Activated CD4-positive, alpha-beta T cell treated with anti-CD3 and anti-CD28 coated beads, Interleukin-2, amount 50 U/mL, for 1 hour (primary cell): ENCODE data around the gene VIPR2.

Source experiments
- DNase-seq: peaks from one replicate; pipeline ENCODE4 v3.0.0-alpha.2; 2020

Gene VIPR2

DNA sequence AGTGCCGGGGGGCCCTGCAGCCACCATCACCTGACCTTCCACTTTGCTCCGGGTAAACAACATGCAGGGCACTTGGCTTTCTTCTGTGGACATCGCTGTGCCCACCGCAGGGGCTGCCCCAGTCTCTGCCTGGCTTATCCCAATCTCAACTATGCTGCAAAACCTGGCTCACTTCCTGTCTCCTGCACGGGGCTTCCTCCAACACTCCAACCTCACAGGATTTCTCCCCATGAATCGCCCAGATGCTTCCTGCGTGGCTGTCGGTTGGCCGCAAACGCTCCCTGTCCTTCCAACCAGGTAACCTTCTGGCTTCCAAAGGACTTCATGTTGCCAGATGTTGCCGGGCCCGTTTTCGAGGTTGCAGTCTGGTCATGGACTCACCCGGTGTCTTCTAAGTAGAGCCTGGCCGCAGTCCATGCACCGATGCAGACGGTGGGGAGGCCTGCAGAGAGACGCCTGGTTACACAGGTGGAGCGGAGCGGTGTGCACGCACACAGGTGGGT, 109.0 kb downstream of the VIPR2 start:
- no peak for DNase-seq

DNA sequence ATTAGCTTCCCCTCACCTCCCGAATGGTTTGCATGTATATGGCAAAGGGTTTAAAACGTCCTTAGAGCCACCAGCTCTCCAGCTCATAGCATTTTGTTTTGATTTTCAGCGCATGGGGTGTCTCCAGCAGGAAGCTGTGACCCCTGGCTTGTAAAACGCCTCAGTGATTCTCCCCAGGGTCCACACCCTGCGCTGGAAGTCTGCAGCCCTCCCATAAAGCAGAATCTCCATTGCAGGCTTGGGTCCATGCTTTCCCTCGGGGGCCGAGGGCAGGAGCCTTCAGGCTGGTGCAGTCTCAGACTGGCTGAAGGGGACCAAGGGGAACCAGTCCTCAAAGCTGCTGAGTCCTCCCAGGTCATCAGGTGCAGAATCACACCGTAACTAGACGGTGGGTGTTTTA, 109.7 kb downstream of the VIPR2 start:
- DNase-seq = no peak

DNA sequence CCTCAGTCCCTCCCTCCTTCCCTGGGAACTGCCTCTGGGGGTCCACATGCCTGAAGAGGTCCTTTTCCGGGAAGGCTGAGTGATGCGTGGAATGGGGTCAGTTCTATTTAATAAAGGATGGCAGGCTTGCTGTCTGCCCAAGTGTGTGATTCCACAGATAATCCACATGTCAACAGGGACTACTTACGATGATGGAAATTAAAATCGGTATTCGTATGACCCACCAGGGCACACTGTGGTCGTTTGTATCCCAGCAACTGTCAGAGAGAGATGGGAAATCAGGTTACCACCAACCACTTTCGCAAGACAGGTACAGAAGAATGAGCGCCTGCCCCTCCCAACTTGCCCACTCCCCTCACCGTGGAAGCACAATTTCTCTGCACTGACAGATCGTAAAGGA, 110.3 kb downstream of the VIPR2 start:
- no peak for DNase-seq

DNA sequence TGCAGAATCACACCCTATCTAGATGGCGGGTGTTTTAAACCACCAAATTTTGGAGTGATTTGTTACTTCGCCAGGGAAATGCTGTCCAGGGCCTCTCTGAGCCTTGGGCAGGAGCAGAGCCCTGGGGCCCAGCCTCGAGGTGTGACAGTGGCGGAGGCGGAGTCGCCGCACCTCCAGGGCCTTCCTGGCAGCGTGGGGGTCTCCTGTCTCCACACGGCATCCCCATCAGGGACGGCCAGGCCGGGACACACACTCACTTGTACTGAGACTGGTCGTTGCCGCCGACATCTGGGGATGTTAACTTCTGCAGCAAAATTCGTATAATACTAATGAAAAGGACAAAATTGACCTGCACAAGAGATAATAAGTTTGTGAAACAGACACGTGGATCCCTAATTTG, 110.7 kb downstream of the VIPR2 start:
- DNase-seq = no peak

DNA sequence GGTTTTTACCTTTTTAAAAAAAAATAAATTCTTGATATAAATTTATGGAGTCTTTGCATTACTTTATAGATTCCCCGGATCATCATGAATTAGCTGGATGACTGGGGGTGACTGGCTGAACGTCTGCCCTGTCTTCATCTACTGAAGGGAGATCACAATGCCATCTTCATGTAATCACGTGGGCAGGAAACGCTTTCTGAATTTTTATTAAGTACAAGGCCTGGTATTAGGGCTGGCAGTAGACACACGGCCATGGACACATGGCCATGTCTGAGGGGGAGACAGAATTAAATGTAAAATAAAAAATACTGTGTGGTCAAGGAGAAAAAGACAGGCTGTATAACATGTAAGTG, 111.2 kb downstream of the VIPR2 start:
- no peak for DNase-seq

DNA sequence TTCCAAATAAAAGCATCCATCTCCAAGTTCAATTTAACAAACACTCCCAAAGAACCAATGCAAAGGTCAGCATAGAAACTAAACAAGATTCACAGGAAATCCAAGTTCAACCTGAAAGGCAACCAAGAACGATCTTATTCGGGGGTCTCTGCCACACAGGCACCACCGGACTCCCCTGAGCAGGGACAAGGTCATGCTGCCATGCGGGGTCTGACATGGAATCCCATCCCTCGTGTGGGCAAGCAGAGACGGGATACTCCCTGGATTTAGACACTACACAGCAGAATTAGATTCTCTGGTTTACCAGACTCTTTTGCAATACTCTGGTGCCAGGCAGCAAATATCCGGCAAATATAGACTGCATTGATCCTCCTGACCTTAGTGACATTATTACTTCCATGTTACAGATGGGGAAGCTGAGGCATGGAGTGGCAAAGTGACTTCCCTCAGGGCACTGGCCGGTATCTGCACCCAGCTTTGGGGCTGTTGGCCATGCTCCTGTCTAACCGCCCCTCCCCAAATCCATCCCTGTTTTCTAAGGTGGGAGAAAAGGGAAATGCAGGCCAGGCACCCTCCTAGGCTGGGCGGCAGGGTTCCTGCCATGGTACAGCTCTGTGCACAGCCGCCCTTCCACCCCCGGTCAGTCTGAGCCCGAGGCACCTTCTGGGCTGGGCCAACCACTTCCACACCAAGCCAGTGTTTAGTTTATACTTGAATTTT, 111.8 kb downstream of the VIPR2 start:
- DNase-seq = no peak

DNA sequence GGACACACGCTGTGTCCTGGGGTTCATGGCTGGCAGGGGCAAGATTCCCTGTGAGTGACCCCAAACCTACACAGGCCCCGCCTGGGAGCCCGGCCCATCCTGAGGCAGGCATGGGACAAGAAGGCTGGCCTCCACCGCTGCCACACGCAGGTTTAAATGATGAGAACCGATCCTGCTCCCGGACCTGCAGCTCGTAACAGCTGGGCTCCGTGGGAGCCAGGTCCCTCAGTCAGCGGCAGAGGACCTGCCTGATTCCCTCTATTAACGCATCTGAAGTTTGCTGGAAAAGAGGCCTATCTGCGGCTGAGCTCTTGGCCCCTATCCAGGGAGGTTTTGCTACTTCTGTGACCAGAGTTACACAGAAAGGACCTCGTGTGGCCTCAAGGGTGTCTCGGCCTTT, 112.3 kb downstream of the VIPR2 start:
- DNase-seq = no peak

DNA sequence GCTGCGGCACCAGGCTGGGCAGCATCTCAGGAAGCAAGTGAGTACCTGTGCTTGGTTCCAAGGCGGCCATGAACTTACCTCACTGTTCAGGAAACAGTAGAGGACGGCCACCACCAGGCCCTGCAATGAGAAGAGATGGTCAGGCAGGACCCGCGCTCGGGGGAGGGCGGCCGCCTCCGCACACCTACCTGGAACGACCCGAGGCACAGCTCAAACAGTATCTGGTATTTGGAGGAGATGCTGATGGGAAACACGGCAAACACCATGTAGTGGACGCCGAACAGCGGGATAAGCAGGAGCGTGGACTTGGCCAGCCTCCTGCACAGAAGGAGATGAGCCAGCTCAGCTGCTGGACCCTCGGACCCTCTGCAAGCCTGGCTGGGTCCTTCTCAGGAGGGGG, 112.9 kb downstream of the VIPR2 start:
- DNase-seq = no peak

DNA sequence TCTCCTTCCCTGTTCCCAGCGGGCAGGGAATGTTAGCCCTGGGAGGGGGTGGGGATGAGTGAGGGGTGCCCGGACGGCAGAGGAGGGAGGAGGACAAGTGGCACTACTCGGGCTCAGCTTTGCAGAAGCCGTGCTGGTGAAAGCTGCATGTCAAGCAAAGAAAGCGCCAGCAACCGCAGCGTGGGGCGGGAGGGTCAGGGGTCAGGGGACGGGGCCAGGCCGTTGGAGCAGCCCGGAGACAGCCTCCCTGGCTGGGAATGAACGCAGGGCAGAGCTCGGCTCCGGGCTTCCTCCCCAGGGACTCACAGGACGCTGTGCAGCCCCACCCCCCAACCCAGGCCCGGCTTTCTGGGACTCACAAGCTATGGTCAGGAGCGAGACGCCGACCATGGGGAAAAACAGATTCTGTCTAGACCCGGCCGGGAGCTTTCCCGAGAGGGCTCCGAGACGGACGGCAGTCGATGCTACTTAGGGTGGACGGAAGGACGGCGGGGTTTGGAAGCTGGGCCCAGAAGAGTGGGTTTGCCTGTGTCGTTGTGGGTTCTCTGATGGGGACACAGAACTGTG, 113.4 kb downstream of the VIPR2 start:
- DNase-seq = no peak

DNA sequence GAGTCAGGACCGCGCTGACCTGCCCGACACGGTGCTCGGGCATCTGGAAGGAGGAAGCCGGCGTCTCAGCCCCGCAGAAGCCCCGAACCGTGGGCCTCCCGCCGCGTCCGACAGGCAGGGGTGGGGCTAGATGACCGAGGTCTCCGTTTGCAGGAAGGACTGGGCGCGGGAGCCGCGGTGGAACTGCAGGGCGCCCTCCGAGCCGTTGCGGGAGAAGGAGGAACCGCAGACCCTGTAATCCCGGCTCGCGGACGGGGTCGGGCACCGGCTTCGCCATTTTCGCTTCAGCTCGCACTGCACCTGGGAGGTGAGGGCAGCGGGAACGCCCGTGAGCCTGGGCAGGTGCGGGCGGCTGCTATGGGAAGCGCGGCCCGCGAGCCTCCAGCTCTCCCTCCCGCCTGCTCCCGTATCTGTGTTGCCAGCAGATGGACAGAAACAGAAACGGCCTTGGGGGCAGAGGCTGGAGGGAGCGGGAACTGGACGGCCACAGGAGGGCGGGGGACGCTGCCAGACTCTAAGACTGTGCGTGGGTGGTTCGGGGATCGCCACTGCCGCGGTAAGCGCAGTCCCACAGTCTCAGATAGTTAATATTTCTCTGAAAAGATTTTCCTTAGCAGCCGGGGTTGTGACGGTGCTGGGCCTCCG, 114.1 kb downstream of the VIPR2 start:
- DNase-seq = no peak

DNA sequence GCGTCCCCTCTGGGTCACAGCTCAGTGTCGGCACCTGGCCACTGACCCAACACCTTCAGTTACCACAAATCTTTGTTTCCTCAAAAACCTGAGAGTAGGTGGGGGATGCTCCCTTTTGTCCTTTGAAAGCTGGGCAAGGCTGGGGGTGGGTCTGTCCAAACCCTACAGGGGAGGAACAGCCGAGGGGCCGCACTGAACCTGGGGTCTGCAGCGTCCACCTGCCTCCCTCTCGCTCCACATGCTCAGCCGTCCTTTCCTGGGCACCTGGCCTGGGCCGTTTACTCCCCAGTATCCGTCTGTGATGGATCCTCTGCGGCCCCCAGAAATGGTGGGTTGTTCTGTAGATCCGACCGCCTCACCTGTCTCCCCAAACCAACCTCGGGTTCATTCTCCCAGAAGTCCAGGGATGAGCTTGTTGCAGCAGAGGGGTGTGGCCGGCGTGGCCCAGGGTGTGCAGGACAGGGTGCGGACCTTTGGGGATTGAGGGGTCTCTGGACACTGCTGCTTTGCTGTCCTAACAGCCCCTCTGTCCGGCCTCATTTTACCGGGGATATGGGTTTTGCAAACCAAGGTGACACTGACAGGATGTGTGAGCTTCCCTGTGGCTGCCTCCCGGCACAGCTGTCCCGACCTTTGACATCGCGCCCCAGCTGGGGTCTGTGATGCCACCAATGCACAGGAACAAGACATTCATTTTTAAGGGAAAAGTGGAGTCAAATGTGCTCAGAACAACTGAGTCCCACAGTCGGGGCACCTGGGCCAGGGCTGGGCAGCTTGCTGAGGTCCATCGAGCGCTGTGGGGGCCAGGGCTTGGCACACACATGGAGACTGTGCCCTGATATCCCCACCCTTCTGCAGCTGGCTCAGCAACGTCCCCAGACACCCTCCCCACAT, 115.9 kb downstream of the VIPR2 start:
- DNase-seq = no peak

DNA sequence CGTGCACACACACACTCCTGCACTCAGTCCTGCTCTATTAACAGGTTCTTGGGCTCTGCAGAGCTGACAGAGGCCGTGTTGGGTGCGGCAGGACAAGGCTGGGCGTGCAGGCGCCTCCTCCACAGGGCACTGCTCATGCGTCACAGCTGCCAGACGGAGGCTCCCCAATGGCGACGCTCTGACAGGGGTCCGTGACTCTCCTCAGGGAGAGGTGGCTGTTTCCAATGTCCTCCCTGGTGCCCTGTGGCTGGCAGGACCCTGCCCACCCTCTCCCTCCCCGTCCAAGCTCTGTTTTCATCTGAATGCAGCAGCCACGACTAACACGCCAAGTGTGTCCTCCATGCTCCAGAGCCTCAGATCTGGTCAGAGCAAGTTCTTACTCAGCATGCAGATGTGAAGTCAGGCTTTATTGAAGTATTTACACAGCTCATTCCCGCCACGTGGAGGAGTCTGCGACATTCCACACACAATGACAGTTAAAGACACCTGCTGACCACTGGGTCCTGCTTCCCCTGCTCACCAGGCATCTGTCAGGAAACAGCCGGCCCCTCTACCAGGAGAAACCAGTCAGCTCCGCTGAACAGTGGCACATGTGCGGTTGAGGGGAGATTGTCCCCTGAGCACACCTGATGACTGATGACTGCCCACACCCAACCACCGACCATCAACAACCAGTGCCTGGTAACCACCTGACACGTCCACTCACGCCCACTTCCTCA, 116.7 kb downstream of the VIPR2 start:
- no peak for DNase-seq

DNA sequence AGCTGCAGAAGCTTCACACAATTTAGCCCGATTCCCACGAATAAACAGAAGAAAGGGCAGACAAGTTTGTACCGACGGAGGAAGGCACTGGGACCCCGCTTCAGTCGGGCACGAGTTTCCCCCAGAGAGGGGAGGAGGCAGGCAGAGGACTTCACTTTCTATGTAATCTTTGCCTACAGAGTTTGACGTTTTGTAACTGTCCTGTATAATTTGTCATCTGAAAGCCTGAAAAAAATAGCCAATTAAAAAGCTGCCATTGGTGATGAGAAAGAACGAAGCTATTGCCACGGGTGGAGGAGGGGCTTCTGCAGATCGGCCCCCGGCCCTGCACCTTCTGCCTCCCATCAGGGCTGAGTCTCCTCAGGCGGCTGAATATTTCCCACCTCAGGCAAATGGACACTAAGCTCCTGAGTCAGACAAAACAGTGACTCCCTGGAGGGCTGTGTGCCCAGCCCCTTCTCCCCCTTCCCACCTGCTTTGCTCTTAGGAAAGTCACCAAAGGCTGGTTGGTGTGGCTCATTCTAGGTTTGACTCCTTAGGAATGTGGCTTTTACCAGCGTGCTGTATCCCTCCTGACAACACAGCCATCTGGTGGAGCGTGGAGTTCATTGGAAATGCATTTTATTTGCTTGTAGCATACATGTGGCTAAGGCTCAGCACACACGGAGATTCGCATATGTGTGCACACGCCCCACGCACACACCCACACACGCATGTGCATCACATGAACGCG, 117.4 kb downstream of the VIPR2 start:
- no peak for DNase-seq

DNA sequence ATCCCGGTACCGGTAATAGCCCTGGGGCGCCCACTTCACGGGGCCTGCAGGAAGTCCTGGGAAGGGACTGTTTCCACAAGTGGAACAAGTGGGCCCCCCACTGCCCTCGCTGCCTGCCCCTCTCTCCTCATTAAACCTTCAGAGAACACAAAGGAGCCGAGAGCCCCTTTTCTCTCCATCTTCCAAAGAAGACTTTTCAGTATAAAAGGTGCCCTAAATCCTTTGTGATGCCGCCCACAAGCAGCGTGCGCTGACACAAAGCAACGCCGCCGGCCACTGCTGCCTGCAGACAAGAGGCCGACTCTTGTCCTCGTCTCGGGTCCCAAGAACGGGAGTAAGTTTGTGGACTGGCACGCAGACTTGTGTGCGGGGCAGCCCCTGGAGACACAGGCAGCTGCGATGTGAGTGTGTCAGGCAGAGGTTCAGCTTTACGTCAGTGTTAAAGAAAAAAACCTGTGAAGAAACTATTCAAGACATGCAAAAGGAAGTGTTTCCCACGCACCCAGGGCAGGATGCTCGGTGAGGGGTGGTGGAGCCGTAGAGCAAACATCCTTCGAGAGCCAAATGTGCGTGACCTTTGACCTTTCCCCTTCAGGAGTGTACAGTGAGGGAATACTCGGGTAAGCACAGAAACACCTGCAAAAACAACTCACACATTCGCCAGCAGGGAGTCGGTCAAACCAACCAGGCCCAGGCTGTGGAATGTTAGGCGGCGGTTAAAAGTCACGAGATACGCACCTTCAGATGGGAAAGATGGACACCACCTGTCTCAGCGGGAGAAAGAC, 118.2 kb downstream of the VIPR2 start:
- DNase-seq = no peak

DNA sequence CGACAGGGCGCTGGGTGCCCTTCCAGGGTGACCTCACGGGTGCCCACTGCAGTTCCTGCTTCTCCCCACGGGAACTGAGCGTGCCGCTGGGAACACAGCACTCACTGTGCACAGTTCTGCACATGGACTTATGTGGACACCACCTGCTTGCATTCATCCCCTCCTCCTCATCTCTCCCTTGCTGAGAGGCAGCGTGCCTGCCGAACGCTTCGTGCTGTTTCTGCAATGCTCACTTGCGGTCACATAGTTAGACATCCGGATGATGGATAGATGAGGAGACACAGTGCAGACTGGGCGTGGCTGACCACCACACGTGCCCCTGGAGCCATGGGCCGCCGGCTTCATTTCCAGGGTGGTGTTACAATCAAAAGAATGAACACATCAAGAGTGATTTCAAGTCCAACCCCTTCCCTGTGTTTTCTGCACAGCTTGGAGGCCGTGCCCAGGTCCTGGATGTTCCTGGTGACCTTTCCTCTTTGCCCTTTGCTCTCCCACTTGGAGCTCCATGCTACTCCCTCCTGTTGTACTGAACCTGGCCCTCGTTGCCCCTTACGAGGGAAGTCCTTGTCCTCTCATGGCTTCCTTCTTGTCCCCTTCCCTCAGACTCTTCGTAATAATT, 119.4 kb downstream of the VIPR2 start:
- no peak for DNase-seq

DNA sequence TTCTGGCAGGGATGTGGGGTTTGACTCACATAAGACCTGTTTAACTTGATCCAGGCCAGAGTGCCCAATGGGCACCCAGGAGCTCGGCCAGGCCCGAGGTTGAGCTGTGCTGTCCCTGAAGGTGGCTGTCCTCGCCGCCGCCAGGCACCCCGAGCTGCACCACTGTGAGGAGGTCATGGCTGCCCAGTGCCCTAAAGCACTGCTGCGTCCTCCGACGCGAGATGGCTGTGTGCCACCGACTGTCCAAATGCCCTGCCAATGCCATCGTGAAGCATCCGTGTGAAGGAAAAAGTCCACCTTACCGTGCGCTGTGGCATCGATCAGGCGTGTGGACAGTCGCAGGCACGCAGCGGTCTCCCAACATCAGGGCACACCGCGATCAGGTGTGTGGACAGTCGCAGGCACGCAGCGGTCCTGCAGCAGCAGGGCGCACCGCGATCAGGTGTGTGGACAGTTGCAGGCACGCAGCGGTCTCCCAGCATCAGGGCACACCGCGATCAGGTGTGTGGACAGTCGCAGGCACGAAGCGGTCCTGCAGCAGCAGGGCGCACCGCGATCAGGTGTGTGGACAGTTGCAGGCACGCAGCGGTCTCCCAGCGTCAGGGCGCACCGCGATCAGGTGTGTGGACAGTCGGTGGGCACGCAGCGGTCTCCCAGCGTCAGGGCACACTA, 120.3 kb downstream of the VIPR2 start:
- no peak for DNase-seq

DNA sequence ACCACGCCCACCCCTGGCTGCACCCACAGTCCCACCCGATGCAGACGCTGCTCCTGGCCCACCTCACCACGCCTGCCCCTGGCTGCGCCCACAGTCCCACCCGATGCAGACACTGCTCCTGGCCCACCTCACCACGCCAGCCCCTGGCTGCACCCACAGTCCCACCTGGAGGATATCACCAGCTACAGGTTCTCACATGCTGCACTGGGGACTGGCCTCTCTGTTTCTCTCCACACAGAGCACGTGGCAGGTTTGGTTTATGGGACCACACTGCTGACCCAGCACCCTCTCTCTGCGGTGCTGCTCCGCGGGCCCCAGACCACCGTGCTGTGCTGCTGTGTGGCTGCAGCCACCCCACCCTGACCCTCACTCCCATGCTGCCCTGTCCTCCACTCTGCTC, 120.9 kb downstream of the VIPR2 start:
- DNase-seq = no peak

DNA sequence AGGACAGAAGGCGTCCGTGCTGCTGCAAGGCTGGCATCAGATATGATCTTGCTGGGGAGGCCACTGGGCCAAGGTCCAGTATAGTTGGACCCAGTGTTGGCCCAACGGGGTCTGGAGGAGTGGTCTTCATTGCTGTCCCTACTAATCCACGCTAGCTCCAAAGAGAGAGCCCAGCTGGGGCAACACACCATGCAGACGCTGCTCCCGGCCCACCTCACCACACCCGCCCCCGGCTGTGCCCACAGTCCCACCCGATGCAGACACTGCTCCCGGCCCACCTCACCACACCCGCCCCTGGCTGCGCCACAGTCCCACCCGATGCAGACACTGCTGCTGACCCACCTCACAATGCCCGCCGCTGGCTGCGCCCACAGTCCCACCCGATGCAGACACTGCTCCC, 121.5 kb downstream of the VIPR2 start:
- no peak for DNase-seq

DNA sequence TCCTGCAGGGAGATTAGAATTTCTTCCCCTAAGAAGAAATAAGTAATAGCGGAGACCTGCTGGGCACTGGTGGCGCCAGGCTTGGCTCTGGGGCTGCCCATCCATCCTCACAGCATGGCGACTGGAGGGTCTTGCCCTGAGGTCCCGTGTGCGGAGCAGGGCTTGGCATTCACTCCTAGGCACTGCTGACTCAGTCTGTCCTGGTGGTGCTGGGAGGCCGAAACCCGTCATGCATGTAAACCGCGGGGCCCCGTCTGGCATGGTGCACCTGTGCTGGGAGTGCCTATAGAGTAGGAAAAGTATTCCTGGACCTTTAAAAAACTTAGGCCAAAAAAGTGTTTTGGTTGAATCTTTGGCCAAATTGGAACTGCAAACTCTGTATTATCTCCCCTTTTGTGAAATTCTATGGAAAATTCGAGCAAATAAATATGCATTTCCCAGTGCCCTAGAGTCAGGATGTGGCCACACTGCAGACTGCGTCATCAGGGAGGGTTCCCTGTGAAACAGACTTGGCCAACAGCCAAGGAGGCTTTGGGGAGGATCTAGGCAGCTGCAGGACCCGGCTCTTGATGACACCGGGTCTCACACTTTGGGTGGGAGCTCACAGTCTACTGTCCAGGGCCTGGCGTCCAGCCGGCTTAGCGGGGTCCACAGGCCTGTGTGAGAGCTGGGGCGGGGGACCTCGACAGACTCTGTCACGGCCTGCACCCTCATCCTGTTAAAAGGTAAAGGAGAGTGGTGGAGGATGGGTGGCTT, 122.3 kb downstream of the VIPR2 start:
- no peak for DNase-seq
